DMS53 (cell line): Measurements from ENCODE around the gene ADPGK.
"Not testable (repeated sequence)": the region's sequence is repeated elsewhere in the genome, so short reads cannot be mapped to it uniquely, and the experiment has no call there.

Source experiments
- DNase-seq: peaks from one replicate; lab custom pipeline; 2025; lab: John Stamatoyannopoulos, UW

The ADPGK gene

GRCh38 chr15:72783640-72784455, at the start of gene ADPGK:
TSS of gene ADPGK (minus strand) at chr15:72783758. CDS start at chr15:72783691, 67 bp downstream.
- DNase-seq = peak; percentile 95

- DNase-seq = peak; percentile 3
These were observed 43.7 kb upstream of the ADPGK start for GRCh38 chr15:72827226-72827625.

- DNase-seq = no peak
These were observed 43.1 kb upstream of the ADPGK start for GRCh38 chr15:72826611-72827010.

- DNase-seq = no peak
These were observed 42.3 kb upstream of the ADPGK start for GRCh38 chr15:72825829-72826228.

GRCh38 chr15:72824781-72825180, 41.2 kb upstream of the ADPGK start:
- no peak for DNase-seq

- no peak for DNase-seq
These were observed 40.6 kb upstream of the ADPGK start for GRCh38 chr15:72824112-72824511.

- DNase-seq = no peak
These were observed 36.7 kb upstream of the ADPGK start for GRCh38 chr15:72820278-72820677.

GRCh38 chr15:72818632-72819031, 35.1 kb upstream of the ADPGK start:
- no peak for DNase-seq

- no peak for DNase-seq
These were observed 29.9 kb upstream of the ADPGK start for GRCh38 chr15:72813345-72814004.

GRCh38 chr15:72809329-72809728, 25.8 kb upstream of the ADPGK start:
- no peak for DNase-seq

GRCh38 chr15:72807346-72807745, 23.8 kb upstream of the ADPGK start:
- not testable (repeated sequence) for DNase-seq

GRCh38 chr15:72803006-72803405, 19.4 kb upstream of the ADPGK start:
- no peak for DNase-seq

GRCh38 chr15:72801590-72802325, 18.2 kb upstream of the ADPGK start:
- no peak for DNase-seq

GRCh38 chr15:72800833-72801481, 17.4 kb upstream of the ADPGK start:
- no peak for DNase-seq

GRCh38 chr15:72797834-72798233, 14.3 kb upstream of the ADPGK start:
- DNase-seq = no peak

GRCh38 chr15:72797338-72797689, 13.8 kb upstream of the ADPGK start:
- no peak for DNase-seq

- DNase-seq = peak; percentile 80
These were observed 13.2 kb upstream of the ADPGK start for GRCh38 chr15:72796515-72797337.

GRCh38 chr15:72796210-72796514, 12.6 kb upstream of the ADPGK start:
- DNase-seq = peak; percentile 43

GRCh38 chr15:72793766-72794660, 10.5 kb upstream of the ADPGK start:
- no peak for DNase-seq

GRCh38 chr15:72792431-72792830, 8.9 kb upstream of the ADPGK start:
- DNase-seq = no peak
